Measurements from ENCODE around the gene ATP2A3.

GRCh38 chr17:3879186-3879585, 85.1 kb downstream of the ATP2A3 start:
- no peak for TF ChIP-seq POLR2AphosphoS5 (IDR thresholded peaks at IDR 0.05)
- TF ChIP-seq, protein P1, sequence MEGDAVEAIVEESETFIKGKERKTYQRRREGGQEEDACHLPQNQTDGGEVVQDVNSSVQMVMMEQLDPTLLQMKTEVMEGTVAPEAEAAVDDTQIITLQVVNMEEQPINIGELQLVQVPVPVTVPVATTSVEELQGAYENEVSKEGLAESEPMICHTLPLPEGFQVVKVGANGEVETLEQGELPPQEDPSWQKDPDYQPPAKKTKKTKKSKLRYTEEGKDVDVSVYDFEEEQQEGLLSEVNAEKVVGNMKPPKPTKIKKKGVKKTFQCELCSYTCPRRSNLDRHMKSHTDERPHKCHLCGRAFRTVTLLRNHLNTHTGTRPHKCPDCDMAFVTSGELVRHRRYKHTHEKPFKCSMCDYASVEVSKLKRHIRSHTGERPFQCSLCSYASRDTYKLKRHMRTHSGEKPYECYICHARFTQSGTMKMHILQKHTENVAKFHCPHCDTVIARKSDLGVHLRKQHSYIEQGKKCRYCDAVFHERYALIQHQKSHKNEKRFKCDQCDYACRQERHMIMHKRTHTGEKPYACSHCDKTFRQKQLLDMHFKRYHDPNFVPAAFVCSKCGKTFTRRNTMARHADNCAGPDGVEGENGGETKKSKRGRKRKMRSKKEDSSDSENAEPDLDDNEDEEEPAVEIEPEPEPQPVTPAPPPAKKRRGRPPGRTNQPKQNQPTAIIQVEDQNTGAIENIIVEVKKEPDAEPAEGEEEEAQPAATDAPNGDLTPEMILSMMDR (IDR thresholded peaks at IDR 0.05): no peak

All from breast epithelium (tissue), 3 donors.